Cardiac fibroblast (primary cell): ENCODE measurements around the gene SLC17A4.

ENCODE experiments used
- DNase-seq, 2 donors: peaks; one replicate each; pipeline versions ENCODE4 v3.0.0 to v3.0.0-alpha.2; 2010; ENCODE audit warnings: low read depth in 2 of 2
- H3K4me3 ChIP-seq, 2 donors: replicated peaks in 1 of 2; 1 replicate in 1 of 2; 2 replicates in 1 of 2; pipeline ENCODE4 v1.5.1; 2011; ENCODE audit warnings: low read depth in 2 of 2, low read length in 2 of 2, mild to moderate bottlenecking in 2 of 2, moderate library complexity in 1 of 2
- TF ChIP-seq, protein P1 (sequence below): IDR thresholded peaks from one replicate; pipeline ENCODE4 v1.5.1; 2011; ENCODE audit warnings: low read depth, mild to moderate bottlenecking, low read length, inconsistent platforms

SLC17A4 gene

GRCh38 chr6:25749837-25750236, 4.7 kb upstream of the SLC17A4 start:
- no peak overlapping the region for H3K4me3 ChIP-seq
- TF ChIP-seq, protein P1, sequence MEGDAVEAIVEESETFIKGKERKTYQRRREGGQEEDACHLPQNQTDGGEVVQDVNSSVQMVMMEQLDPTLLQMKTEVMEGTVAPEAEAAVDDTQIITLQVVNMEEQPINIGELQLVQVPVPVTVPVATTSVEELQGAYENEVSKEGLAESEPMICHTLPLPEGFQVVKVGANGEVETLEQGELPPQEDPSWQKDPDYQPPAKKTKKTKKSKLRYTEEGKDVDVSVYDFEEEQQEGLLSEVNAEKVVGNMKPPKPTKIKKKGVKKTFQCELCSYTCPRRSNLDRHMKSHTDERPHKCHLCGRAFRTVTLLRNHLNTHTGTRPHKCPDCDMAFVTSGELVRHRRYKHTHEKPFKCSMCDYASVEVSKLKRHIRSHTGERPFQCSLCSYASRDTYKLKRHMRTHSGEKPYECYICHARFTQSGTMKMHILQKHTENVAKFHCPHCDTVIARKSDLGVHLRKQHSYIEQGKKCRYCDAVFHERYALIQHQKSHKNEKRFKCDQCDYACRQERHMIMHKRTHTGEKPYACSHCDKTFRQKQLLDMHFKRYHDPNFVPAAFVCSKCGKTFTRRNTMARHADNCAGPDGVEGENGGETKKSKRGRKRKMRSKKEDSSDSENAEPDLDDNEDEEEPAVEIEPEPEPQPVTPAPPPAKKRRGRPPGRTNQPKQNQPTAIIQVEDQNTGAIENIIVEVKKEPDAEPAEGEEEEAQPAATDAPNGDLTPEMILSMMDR: no peak
- no peak for DNase-seq

DNA sequence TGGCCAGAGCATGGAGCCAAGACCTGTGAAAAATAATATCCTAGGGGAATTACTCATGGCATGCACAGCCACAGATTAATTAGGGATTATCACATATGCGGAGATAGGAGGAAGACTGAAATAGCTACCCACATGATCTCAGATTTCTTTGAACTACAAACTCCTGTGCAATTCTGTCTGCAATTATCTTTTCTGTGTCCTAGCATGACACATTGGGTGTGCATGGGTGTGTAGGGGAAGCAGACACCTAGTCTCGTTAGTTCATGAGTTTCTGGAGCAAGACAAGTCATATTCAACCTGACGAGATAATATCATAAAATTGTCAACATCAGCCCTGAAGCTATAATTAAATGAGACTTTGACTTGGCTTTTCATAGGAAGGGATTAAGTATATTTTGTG, 3.6 kb upstream of the SLC17A4 start:
- no peak for DNase-seq
- TF ChIP-seq, protein P1: no peak
- no peak overlapping the region for H3K4me3 ChIP-seq

- H3K4me3 ChIP-seq: no peak overlapping the region
- TF ChIP-seq, protein P1: no peak
- DNase-seq: no peak
Measured at GRCh38 chr6:25753079-25753478, 1.5 kb upstream of the SLC17A4 start.

- no peak for DNase-seq
- no peak overlapping the region for H3K4me3 ChIP-seq
- TF ChIP-seq, protein P1: no peak
Measured at GRCh38 chr6:25755483-25755882, 941 bp downstream of the SLC17A4 start.

DNA sequence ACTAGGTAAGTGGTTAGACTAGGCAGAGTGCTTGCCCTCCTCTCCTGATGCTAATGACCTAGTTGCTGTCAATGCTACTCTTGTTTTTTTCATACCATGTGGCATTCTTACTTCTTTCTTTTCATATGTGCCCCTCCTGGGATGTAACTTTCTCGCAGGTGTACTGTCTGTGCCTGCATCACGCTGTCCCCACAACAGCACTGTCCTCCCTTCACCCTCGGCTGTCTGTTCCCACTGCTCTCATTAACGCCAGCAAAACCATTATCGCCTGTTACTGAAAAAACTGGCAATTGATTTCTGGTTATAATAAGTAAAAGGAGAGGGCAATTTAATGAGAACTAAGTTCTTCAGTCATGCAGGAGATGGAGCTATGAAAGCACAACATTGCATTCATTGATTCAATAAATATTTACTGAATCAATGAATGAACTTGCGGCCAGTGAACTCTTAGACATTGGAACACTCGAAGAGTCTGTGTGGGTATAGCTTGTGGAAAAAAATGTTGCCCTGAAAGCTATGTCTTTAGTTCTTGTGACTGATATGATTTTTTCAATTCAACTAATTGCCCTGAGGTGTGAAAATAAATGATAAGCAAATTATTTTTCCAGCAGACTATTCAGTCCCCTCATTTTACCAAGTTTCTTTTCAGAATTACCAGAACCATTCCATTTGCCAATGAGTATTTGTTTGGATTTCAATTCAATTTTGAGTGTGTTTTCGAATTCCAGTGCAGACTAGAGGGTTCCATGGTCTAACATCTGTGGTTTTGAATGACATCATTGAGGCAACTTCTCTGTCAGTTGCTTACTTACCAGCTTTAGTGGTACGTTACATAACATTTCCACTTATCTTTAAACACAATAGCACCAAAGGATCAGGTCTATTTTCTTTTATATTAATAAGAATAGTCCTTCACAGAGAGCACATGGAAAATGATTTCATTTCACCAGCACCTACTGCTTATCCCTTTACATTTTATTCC, 2.1 kb downstream of the SLC17A4 start:
- H3K4me3 ChIP-seq: no peak overlapping the region
- TF ChIP-seq, protein P1: no peak
- DNase-seq: peak in 1 of 2 donors; percentile 1

- TF ChIP-seq, protein P1: no peak
- no peak overlapping the region for H3K4me3 ChIP-seq
- no peak for DNase-seq
Measured at GRCh38 chr6:25757936-25758642, 3.5 kb downstream of the SLC17A4 start.
